ENCODE measurements around the gene PDHA1. TPM values are rescaled to one million over a fixed set of nuclear protein-coding genes. Genes with fewer than 3 reads are reported as not detected.

Gene PDHA1
- total RNA-seq, 1 experiment from 2014 or later = 214 TPM

GRCh38 chrX:19303256-19303880, 40.4 kb upstream of the PDHA1 start:
- no peak overlapping the region for H2AK5ac ChIP-seq (ENCODE audit: insufficient read length, low read length)
- DNase-seq = no peak
- no peak overlapping the region for H3K27ac Mint-ChIP-seq

More at GRCh38 chrX:19303256-19303880, 40.4 kb upstream of the PDHA1 start:
- no peak overlapping the region for H2BK12ac ChIP-seq (ENCODE audit: insufficient read length, low read depth, low read length)
- TF ChIP-seq CTCF (conservative IDR thresholded peaks at IDR 0.05) = no peak
- H3K79me2 ChIP-seq (ENCODE audit: insufficient read depth, low read length) = no peaks in the 10 kb centered on the region
- no peak overlapping the region for H2BK5ac ChIP-seq (ENCODE audit: insufficient read length, low read length)
- no peak overlapping the region for H3K4me3 Mint-ChIP-seq
- H3K23ac ChIP-seq (ENCODE audit: insufficient read length, low read depth, low read length) = no peak overlapping the region
- no peak overlapping the region for H3K27ac ChIP-seq (ENCODE audit: insufficient read length, low read depth, low read length)
- no peaks in the 10 kb centered on the region for H3K27me3 ChIP-seq (ENCODE audit: insufficient read depth, low read length)
- H4K8ac ChIP-seq (replicated peaks; ENCODE audit: insufficient read length, low read depth, low read length) = no peak overlapping the region
- H3K18ac ChIP-seq (ENCODE audit: insufficient read length, low read depth, low read length) = no peak overlapping the region
- H3K4ac ChIP-seq (ENCODE audit: low read depth, low read length) = no peak overlapping the region
- H2BK120ac ChIP-seq (ENCODE audit: low read depth, low read length, poor library complexity, severe bottlenecking) = no peak overlapping the region
- no peak overlapping the region for H2BK15ac ChIP-seq (ENCODE audit: low read depth, low read length)
- H3K9me3 ChIP-seq (ENCODE audit: control insufficient read depth, low read depth, low read length) = peaks cover 15% of the 10 kb centered on the region
- no peaks in the 10 kb centered on the region for H4K20me1 ChIP-seq (ENCODE audit: control insufficient read depth, insufficient read depth, insufficient read length)
- no peaks in the 10 kb centered on the region; a peak in 3 of 7 replicates for H3K36me3 Mint-ChIP-seq (ENCODE audit: insufficient read depth in 1 of 3, low read depth in 3 of 3)
- no peaks in the 10 kb centered on the region for H3K4me1 ChIP-seq (ENCODE audit: insufficient read depth, low read length)
- no peak overlapping the region for H3K14ac ChIP-seq (ENCODE audit: insufficient read depth, low read length)
- no peak overlapping the region for H4K91ac ChIP-seq (ENCODE audit: insufficient read length, low read depth, low read length)
- H3T11ph ChIP-seq (ENCODE audit: low read length) = no peak overlapping the region
- no peak overlapping the region for H3K56ac ChIP-seq (ENCODE audit: insufficient read length, low read depth, low read length)
- WGBS (ENCODE audit: extremely low coverage, insufficient read length, low lambda C conversion rate) = no CpG with 5 or more reads among the region's 10 CpGs
- H3K79me1 ChIP-seq (ENCODE audit: insufficient read depth, low read depth, low read length, poor library complexity, severe bottlenecking) = no peaks in the 10 kb centered on the region
- no peak overlapping the region for H2BK20ac ChIP-seq (ENCODE audit: low read depth, low read length, poor library complexity, severe bottlenecking)
- H3K4me1 Mint-ChIP-seq = no peaks in the 10 kb centered on the region
- peaks cover 58 to 69% of the 10 kb centered on the region in 2 experiments for H3K9me3 Mint-ChIP-seq
- no peaks in the 10 kb centered on the region for H3K23me2 ChIP-seq (ENCODE audit: insufficient read length, low read depth, low read length, poor library complexity, severe bottlenecking)
- H3K27me3 Mint-ChIP-seq (ENCODE audit: low read depth) = peaks cover 2% of the 10 kb centered on the region; the same call in 1 of the 2 replicates
- no peak overlapping the region for H3K4me2 ChIP-seq (ENCODE audit: insufficient read depth, insufficient read length, low read length)
- H2AFZ ChIP-seq (ENCODE audit: low read length) = no peak overlapping the region
- H3K9ac ChIP-seq (ENCODE audit: extremely low read depth, insufficient read length, low read length) = no peak overlapping the region
- H4K5ac ChIP-seq (ENCODE audit: insufficient read length, low read depth, low read length) = no peak overlapping the region

Measured in H9 (cell line).